Stimulated activated CD4-positive, alpha-beta T cell treated with anti-CD3 and anti-CD28 coated beads, Interleukin-4, amount 100 ng/mL, for 4 hours (primary cell): ENCODE results near the gene HBEGF.

ENCODE experiments used
- DNase-seq, 2 experiments: peaks; one replicate each; pipeline ENCODE4 v3.0.0-alpha.2; 2020

HBEGF gene

DNA sequence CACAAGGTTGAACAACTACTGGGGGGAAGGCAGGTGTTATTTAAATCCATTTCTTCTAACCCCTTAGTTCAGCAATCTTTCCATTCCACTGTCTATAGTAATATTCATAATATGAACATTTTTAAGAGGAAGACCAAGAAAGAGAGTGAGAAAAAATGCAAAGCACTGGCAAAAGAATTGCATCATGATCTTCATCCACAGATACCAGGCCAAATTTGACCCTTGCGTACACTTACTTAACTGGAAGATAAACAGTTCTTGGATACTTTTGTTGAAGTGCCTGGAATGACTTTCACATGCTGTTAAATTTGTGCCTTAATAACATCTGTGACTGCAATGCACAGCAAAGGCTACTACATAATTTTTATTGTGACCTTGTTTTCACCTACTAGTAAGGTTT, 45.3 kb downstream of the HBEGF start:
- DNase-seq: no peak

DNA sequence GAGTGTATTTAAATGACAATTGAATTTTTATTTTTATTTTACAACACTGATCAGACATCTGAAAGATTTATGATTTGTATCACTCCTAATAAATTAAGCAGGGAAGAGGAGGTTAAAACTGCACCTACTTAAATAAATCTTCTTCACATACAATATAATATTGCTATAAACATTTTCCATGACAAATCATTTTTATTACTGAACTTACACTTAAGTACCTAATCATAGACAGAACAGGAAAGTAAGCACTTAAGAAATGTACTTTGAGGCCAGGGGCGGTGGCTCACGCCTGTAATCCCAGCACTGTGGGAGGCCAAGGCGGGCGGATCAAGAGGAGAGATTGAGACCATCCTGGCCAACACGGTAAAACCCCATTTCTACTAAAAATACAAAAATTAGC, 47.3 kb downstream of the HBEGF start:
- no peak for DNase-seq

DNA sequence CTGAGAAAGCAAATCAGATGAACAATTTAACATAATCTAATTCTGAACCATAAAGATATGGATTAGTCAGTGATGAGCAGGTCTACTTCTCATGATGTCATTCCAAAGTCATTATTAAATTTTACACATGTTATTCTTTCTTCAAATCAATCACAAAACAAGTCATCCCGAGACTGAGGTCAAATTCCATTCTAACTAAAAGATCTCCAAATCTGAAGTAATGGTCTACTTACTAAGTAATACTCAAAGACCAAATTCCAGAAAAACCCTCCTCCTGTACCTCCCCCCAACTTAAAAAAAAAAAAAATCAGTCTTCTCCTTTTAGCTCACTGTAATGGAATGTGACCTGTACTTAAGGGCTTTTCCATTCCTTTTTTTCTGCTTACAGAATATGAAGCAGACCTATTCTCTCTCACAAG, 48.2 kb downstream of the HBEGF start:
- no peak for DNase-seq

DNA sequence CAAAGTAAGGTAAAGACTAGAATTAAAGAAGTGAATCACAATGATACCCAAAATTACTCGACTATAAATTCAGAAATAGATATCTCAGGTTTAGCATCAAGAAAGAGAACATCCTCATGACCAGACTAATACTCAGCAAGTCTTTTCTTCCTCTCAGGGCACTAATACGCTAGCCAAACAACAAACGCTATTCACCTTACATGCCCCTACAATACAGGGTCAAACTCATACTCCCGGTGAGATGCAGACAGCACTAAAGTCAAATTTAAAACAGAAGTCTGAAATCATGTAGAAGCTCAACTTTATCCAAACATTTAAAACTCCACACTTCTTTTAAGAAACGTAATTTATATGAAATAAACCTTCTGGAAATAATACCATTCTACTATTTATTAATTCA, 49.1 kb downstream of the HBEGF start:
- no peak for DNase-seq

DNA sequence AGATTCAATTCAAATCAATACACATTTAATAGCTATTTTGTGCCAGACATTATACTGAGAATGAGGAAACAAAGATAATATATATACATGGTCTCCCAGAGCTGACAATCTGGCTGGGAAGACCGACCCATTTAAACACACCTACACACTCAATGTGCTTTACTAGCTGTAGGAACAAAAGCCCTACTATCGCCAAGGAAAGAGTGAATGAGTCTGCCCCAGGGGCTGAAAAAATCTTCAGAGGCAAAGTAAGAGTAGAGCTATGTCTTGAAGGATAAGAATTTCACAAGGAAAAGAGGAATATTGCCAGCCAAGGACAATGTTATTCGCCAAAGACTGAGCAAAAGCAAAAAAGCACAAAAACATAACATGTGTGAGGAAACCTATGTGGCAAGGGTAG, 50.1 kb downstream of the HBEGF start:
- no peak for DNase-seq

DNA sequence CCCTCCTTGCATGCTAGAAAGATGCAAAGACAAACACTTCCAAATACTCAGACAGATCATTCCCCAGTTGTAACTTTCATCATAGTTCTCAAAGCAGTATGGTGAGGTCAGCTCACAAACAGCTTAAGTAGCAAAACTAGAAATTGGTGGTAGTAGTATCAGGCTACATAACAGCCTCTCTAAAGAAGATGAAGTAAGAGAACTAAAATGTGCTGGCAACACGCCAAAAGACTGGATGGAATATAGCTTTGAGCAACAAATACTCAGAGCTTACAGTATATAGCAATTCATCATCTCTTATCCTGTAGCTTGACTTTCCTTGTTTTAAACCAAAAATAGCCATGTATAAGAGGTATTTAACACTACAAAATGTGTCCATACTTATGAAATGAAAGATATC, 51.0 kb downstream of the HBEGF start:
- no peak for DNase-seq

DNA sequence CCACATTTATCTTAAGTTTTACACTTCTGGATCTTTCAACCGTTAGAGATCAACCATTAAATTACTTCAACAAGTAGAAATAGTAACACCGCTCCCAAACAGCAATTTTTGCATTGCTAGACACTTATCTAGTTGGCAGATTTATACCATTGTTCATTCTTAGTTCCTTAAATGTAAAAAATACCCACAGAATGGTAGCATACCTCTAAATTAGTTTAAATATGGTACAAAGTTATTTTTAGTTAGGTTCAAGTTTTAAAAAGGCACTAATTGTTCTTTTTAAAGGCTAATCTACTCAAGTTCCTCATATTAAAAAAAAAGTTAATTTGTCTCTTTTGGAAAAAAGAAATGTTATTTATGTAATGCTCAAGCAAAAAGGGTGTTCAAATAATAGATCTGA, 51.6 kb downstream of the HBEGF start:
- DNase-seq: no peak

DNA sequence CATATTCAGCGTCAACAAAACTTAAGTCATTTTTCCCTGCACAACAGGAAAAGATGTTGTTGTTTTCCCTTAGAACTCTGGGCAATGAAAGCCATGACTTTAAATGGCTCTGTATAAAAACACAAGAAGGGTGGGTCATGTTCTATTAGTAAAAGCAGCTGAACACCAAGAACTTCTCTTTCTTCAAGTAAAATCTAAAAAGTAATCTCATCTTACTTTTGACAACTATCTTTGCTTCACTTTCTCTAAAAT, 52.6 kb downstream of the HBEGF start:
- no peak for DNase-seq

DNA sequence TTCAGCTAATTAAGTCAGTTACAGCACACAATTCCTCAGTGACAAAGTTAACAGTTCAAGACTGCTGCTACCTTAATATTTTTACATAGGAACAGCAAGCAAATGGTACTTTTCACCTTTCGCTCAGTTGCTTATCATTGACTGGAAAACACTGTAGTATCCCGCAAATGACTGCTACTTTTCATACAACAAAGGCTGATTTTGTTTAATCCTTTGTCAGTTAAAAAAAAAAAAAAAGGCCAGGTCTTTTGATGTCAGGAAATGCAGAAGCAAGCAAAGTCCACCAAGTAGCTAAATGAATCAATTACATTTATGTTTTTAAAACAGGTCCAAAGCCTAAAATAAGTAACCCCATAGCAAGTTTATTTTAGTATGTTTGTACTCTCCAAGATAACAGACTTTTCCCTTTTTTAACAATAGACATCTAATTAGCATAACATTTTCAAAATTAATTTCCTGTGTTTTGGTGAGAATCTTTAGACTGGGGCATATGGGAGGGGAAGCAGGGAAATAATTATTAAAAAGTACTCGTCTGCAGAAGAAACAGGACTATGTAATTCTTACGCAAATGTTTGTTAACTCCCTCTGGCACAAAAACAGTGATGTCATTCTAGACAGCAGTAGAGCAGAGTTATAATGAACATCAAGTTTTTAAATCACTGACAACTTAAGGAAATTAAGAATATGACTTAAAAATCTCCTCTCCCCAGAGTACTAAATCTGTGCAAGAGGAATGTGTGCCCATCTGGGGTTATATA, 53.1 kb downstream of the HBEGF start:
- DNase-seq: no peak

DNA sequence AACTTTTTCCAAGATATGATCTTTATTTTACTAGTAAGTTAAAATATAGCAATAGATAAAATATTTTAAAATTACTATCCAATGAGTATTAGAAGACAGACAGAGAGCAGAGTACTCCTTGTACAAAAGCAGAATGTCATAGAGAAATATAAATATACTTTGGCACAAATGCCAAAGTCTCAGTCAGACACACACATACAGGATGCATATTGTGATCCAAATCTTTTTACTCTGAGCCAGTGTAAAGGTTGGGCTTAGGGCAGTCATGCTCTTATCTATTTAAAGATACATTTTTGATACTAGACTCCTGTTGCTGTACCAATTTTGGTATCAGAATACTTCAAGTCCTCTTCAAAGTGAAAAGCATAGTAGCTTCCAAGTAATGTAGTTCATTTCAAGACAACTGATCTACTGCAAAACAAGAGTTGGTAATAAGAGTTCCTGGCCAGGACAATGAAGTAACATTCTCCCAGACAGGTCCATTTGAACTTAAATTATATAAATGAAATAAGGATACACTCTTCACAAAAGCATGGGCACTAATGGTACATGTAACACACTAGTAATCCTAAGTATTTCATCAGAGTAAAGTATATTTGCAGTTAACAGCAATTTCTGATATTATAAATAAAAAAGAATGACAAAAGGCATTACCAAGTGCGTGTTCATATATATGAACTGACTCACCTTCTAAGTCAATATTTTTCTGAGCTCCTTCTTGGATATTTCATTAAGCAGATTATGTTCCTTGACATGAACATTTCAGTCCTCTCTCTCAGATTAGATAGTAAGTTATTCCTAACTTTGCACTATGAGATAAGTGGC, 54.0 kb downstream of the HBEGF start:
- DNase-seq: no peak

DNA sequence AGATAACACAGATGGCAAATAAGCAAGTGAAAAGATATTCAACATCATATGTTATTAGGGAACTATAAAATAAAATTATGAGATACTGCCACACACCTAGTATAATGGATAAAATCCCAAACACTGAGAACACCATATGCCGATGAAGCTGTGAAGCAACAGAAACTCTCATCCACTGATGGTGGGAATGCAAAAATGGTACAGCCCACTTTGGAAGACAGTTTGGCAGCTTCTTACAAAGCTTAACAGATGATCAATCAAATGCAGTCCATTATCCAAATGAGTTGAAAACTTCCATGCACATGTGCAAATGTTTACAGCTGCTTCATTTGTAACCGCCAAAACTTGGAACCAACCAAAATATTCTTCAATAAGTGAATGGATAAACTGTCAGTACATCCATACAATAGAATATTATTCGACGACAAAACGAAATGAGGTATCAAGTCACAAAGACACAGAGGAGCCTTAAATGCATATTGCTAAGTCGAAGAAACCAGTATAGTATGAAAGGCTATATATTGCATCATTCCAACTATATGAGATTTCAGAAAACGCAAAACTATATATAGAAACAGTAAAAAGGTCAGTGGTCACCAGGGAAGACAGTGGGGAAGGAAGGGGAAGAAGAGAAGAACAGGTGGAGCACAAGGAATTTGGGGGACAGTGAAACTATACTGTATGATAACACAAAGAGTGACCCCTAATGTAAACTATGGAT, 58.4 kb downstream of the HBEGF start:
- DNase-seq: no peak

DNA sequence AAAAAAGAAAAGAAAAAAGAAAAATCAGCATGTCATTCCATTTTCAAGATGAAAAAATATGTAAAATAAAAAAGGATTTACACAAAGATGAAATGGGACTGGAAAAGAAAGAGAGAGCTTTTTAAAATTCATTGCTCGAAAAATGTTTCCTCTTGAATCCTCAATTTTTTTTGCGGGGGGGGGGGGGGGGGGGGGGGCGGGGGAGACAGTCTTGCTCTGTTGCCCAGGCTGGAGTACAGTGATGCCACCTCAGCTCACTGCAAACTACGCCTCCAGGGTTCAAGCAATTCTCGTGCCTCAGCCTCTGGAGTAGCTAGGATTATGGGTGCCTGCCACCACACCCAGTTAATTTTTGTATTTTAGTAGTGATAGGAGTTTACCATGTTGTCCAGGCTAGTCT, 60.0 kb downstream of the HBEGF start:
- no peak for DNase-seq

DNA sequence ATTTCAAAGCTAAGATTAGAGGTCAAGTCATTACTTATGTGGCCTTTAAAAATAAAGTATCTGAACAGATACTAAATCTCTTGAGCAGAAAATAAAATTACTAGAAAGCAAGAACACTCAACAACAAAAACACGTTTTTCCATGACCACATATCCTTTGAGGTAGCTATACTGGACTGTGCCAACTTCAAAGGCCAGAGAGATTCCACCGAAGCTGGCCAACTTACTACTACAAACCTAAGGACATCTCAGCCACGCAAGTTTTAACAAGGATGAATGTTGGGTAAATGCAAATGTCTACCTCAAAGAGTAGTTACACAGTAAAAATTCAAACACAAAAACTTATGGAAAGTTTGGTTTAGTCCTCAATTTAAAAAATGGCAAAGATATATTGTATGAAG, 62.4 kb downstream of the HBEGF start:
- DNase-seq: no peak
